Measurements from ENCODE around the gene CMTR1.
"Not testable (repeated sequence)": the region's sequence is repeated elsewhere in the genome, so short reads cannot be mapped to it uniquely, and the experiment has no call there.

The CMTR1 gene

GRCh38 chr6:37435816-37436215 lies 2.8 kb downstream of the CMTR1 start:
- no peak overlapping the region for H3K27ac ChIP-seq (ENCODE audit: low read length)
- no peaks in the 10 kb centered on the region for H3K4me1 ChIP-seq (ENCODE audit: insufficient read depth, low read length)
- H3K36me3 ChIP-seq (ENCODE audit: insufficient read depth, low read depth, low read length), result peaks cover 31% of the 10 kb centered on the region
- no peaks in the 10 kb centered on the region for H3K9me3 ChIP-seq (ENCODE audit: insufficient read depth, low read depth, low read length)
- no peak overlapping the region for H3K4me3 ChIP-seq (ENCODE audit: low read length)
- H3K27me3 ChIP-seq (ENCODE audit: insufficient read depth, low read length), result no peaks in the 10 kb centered on the region
- no peak overlapping the region for H3K9ac ChIP-seq (ENCODE audit: low read depth, low read length)

- no peaks in the 10 kb centered on the region for H3K4me1 ChIP-seq (ENCODE audit: insufficient read depth, low read length)
- H3K27me3 ChIP-seq (ENCODE audit: insufficient read depth, low read length), result no peaks in the 10 kb centered on the region
- no peak overlapping the region for H3K27ac ChIP-seq (ENCODE audit: low read length)
- H3K36me3 ChIP-seq (ENCODE audit: insufficient read depth, low read depth, low read length), result peaks cover 39% of the 10 kb centered on the region
- no peak overlapping the region for H3K4me3 ChIP-seq (ENCODE audit: low read length)
- no peak overlapping the region for H3K9ac ChIP-seq (ENCODE audit: low read depth, low read length)
- no peaks in the 10 kb centered on the region for H3K9me3 ChIP-seq (ENCODE audit: insufficient read depth, low read depth, low read length)
Measured at GRCh38 chr6:37438930-37439329, 5.9 kb downstream of the CMTR1 start.

- Histone ChIP-seq H3K9ac (ENCODE audit: low read depth, low read length) (no peak overlapping the region), H3K4me3 (ENCODE audit: low read length) (no peak overlapping the region), H3K36me3 (ENCODE audit: insufficient read depth, low read depth, low read length) (peaks cover 52% of the 10 kb centered on the region), H3K27me3 (ENCODE audit: insufficient read depth, low read length) (no peaks in the 10 kb centered on the region), H3K4me1 (ENCODE audit: insufficient read depth, low read length) (no peaks in the 10 kb centered on the region), H3K9me3 (ENCODE audit: insufficient read depth, low read depth, low read length) (no peaks in the 10 kb centered on the region), H3K27ac (ENCODE audit: low read length) (no peak overlapping the region)
Measured at GRCh38 chr6:37441651-37442050, 8.6 kb downstream of the CMTR1 start.

GRCh38 chr6:37442416-37443215 lies 9.6 kb downstream of the CMTR1 start:
- Histone ChIP-seq H3K9me3 (ENCODE audit: insufficient read depth, low read depth, low read length) (no peaks in the 10 kb centered on the region), H3K9ac (ENCODE audit: low read depth, low read length) (no peak overlapping the region), H3K27ac (ENCODE audit: low read length) (no peak overlapping the region), H3K36me3 (ENCODE audit: insufficient read depth, low read depth, low read length) (peaks cover 54% of the 10 kb centered on the region), H3K27me3 (ENCODE audit: insufficient read depth, low read length) (no peaks in the 10 kb centered on the region), H3K4me3 (ENCODE audit: low read length) (no peak overlapping the region), H3K4me1 (ENCODE audit: insufficient read depth, low read length) (no peaks in the 10 kb centered on the region)

GRCh38 chr6:37443216-37443542 lies 10.2 kb downstream of the CMTR1 start:
- H3K27me3 ChIP-seq (ENCODE audit: insufficient read depth, low read length); H3K9me3 ChIP-seq (ENCODE audit: insufficient read depth, low read depth, low read length); H3K4me1 ChIP-seq (ENCODE audit: insufficient read depth, low read length); H3K9ac ChIP-seq (ENCODE audit: low read depth, low read length); H3K27ac ChIP-seq (ENCODE audit: low read length); H3K4me3 ChIP-seq (ENCODE audit: low read length): not testable (repeated sequence)
- peaks cover 51% of the 10 kb centered on the region for H3K36me3 ChIP-seq (ENCODE audit: insufficient read depth, low read depth, low read length)

- Histone ChIP-seq H3K4me1 (ENCODE audit: insufficient read depth, low read length) (no peaks in the 10 kb centered on the region), H3K27ac (ENCODE audit: low read length) (no peak overlapping the region), H3K27me3 (ENCODE audit: insufficient read depth, low read length) (no peaks in the 10 kb centered on the region), H3K9ac (ENCODE audit: low read depth, low read length) (no peak overlapping the region), H3K36me3 (ENCODE audit: insufficient read depth, low read depth, low read length) (peaks cover 81% of the 10 kb centered on the region), H3K9me3 (ENCODE audit: insufficient read depth, low read depth, low read length) (no peaks in the 10 kb centered on the region), H3K4me3 (ENCODE audit: low read length) (no peak overlapping the region)
Measured at GRCh38 chr6:37449984-37450383, 17.0 kb downstream of the CMTR1 start.

GRCh38 chr6:37451441-37452193 lies 18.6 kb downstream of the CMTR1 start:
- Histone ChIP-seq H3K9me3 (ENCODE audit: insufficient read depth, low read depth, low read length) (no peaks in the 10 kb centered on the region), H3K36me3 (ENCODE audit: insufficient read depth, low read depth, low read length) (peaks cover 83% of the 10 kb centered on the region), H3K27ac (ENCODE audit: low read length) (no peak overlapping the region), H3K4me1 (ENCODE audit: insufficient read depth, low read length) (no peaks in the 10 kb centered on the region), H3K9ac (ENCODE audit: low read depth, low read length) (no peak overlapping the region), H3K4me3 (ENCODE audit: low read length) (no peak overlapping the region), H3K27me3 (ENCODE audit: insufficient read depth, low read length) (no peaks in the 10 kb centered on the region)

GRCh38 chr6:37452522-37452921 lies 19.5 kb downstream of the CMTR1 start:
- Histone ChIP-seq H3K36me3 (ENCODE audit: insufficient read depth, low read depth, low read length) (peaks cover 77% of the 10 kb centered on the region), H3K27me3 (ENCODE audit: insufficient read depth, low read length) (no peaks in the 10 kb centered on the region), H3K27ac (ENCODE audit: low read length) (no peak overlapping the region), H3K4me1 (ENCODE audit: insufficient read depth, low read length) (no peaks in the 10 kb centered on the region), H3K9ac (ENCODE audit: low read depth, low read length) (no peak overlapping the region), H3K4me3 (ENCODE audit: low read length) (no peak overlapping the region), H3K9me3 (ENCODE audit: insufficient read depth, low read depth, low read length) (no peaks in the 10 kb centered on the region)

- H3K9me3 ChIP-seq (ENCODE audit: insufficient read depth, low read depth, low read length), result no peaks in the 10 kb centered on the region
- H3K9ac ChIP-seq (ENCODE audit: low read depth, low read length), result no peak overlapping the region
- no peaks in the 10 kb centered on the region for H3K4me1 ChIP-seq (ENCODE audit: insufficient read depth, low read length)
- H3K36me3 ChIP-seq (ENCODE audit: insufficient read depth, low read depth, low read length), result peaks cover 77% of the 10 kb centered on the region
- no peak overlapping the region for H3K27ac ChIP-seq (ENCODE audit: low read length)
- no peak overlapping the region for H3K4me3 ChIP-seq (ENCODE audit: low read length)
- no peaks in the 10 kb centered on the region for H3K27me3 ChIP-seq (ENCODE audit: insufficient read depth, low read length)
Measured at GRCh38 chr6:37454420-37455140, 21.6 kb downstream of the CMTR1 start.

- Histone ChIP-seq H3K9me3 (ENCODE audit: insufficient read depth, low read depth, low read length) (no peaks in the 10 kb centered on the region), H3K4me1 (ENCODE audit: insufficient read depth, low read length) (peaks cover 5% of the 10 kb centered on the region; the same call in 1 of the 2 replicates), H3K36me3 (ENCODE audit: insufficient read depth, low read depth, low read length) (peaks cover 78% of the 10 kb centered on the region), H3K27me3 (ENCODE audit: insufficient read depth, low read length) (no peaks in the 10 kb centered on the region), H3K9ac (ENCODE audit: low read depth, low read length) (no peak overlapping the region), H3K4me3 (ENCODE audit: low read length) (no peak overlapping the region), H3K27ac (ENCODE audit: low read length) (no peak overlapping the region)
Measured at GRCh38 chr6:37456126-37456525, 23.1 kb downstream of the CMTR1 start.

GRCh38 chr6:37456816-37457560 lies 24.0 kb downstream of the CMTR1 start:
- Histone ChIP-seq H3K27ac (ENCODE audit: low read length) (no peak overlapping the region), H3K9me3 (ENCODE audit: insufficient read depth, low read depth, low read length) (no peaks in the 10 kb centered on the region), H3K36me3 (ENCODE audit: insufficient read depth, low read depth, low read length) (peaks cover 78% of the 10 kb centered on the region), H3K9ac (ENCODE audit: low read depth, low read length) (no peak overlapping the region), H3K4me3 (ENCODE audit: low read length) (no peak overlapping the region), H3K27me3 (ENCODE audit: insufficient read depth, low read length) (no peaks in the 10 kb centered on the region), H3K4me1 (ENCODE audit: insufficient read depth, low read length) (peaks cover 5% of the 10 kb centered on the region; the same call in 1 of the 2 replicates)
